ENCODE data around the gene DNAJB8.

GRCh38 chr3:128420720-128421438, 45.8 kb downstream of the DNAJB8 start:
- no peak for TF ChIP-seq CTCF (IDR thresholded peaks at IDR 0.05)
- no peak for TF ChIP-seq POLR2A (IDR thresholded peaks at IDR 0.05)
